B cell (primary cell): ENCODE results near the gene MAP3K1.

Source experiments
- CTCF ChIP-seq: fragments of 200-600 bp; IDR thresholded peaks from one replicate; pipeline ENCODE4 v1.8.0; 2022; ENCODE audit warnings: antibody characterized with exemption, mild to moderate bottlenecking
- EZH2 ChIP-seq: IDR thresholded peaks from 2 replicates; pipeline ENCODE4 v1.6.1; 2012; ENCODE audit warnings: borderline replicate concordance, low read depth, mild to moderate bottlenecking, moderate library complexity, low read length; ENCODE audit not compliant: insufficient read depth, poor library complexity, severe bottlenecking

GRCh38 chr5:56818450-56819037 lies 3.2 kb downstream of the MAP3K1 start:
- peak; percentile 19 for TF ChIP-seq CTCF
- no peak for TF ChIP-seq EZH2
